B cell (primary cell): ENCODE measurements around the gene IKZF2.
"Not testable (repeated sequence)": the region's sequence is repeated elsewhere in the genome, so short reads cannot be mapped to it uniquely, and the experiment has no call there.

Source experiments
- EZH2 ChIP-seq: IDR thresholded peaks from 2 replicates; pipeline ENCODE4 v1.6.1; 2012; ENCODE audit warnings: borderline replicate concordance, low read depth, mild to moderate bottlenecking, moderate library complexity, low read length; ENCODE audit not compliant: insufficient read depth, poor library complexity, severe bottlenecking
- TF ChIP-seq, protein P1 (sequence below): fragments of 200-600 bp; IDR thresholded peaks from one replicate; pipeline ENCODE4 v1.8.0; 2022; ENCODE audit warnings: antibody characterized with exemption, mild to moderate bottlenecking

DNA sequence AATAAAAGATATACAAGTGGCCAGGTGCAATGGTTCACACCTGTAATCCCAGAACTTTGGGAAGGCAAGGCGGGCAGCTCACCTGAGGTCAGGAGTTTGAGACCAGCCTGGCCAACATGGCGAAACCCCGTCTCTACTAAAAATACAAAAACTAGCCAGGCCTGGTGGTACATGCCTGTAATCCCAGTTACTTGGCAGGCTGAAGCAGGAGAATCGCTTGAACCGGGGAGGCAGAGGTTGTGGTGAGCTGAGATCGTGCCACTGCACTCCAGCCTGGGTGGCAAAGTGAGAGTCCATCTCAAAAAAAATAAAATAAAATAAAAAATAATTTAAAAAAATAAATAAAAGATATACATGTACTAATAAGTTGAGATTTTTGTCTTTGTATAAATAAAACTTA is 130.5 kb downstream of the IKZF2 start:
- TF ChIP-seq, protein P1, sequence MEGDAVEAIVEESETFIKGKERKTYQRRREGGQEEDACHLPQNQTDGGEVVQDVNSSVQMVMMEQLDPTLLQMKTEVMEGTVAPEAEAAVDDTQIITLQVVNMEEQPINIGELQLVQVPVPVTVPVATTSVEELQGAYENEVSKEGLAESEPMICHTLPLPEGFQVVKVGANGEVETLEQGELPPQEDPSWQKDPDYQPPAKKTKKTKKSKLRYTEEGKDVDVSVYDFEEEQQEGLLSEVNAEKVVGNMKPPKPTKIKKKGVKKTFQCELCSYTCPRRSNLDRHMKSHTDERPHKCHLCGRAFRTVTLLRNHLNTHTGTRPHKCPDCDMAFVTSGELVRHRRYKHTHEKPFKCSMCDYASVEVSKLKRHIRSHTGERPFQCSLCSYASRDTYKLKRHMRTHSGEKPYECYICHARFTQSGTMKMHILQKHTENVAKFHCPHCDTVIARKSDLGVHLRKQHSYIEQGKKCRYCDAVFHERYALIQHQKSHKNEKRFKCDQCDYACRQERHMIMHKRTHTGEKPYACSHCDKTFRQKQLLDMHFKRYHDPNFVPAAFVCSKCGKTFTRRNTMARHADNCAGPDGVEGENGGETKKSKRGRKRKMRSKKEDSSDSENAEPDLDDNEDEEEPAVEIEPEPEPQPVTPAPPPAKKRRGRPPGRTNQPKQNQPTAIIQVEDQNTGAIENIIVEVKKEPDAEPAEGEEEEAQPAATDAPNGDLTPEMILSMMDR = not testable (repeated sequence)
- not testable (repeated sequence) for TF ChIP-seq EZH2
